Panc1 (cell line): ENCODE measurements around the gene KHSRP. TPM values are rescaled to one million over a fixed set of nuclear protein-coding genes. Genes with fewer than 3 reads are reported as not detected.

Source experiments
- ATAC-seq: fragments of 200-7000 bp; cut with Tn5 transposase; 2 replicates; pipeline ENCODE4 v1.9.1; 2020; ENCODE audit warnings: mild to moderate bottlenecking, moderate library complexity
- BruUV-seq: library from RNA; stranded (reverse); fragments of 400-500 nt; replicated peaks from 2 replicates; lab custom pipeline; 2021; lab: Mats Ljungman, UMichigan
- CTCF ChIA-PET: fragments of 300-600 bp; sonication (Branson Sonifier 250); formaldehyde crosslinking; loops from one replicate; lab custom pipeline; 2022; ENCODE audit warnings: antibody characterized with exemption; lab: Charles Lee
- POLR2A ChIA-PET: fragments of 300-600 bp; sonication (Branson Sonifier 250); formaldehyde crosslinking; loops from one replicate; lab custom pipeline; 2022; ENCODE audit warnings: antibody characterized with exemption; lab: Charles Lee
- DNase-seq: peaks from one replicate; pipeline ENCODE4 v3.0.0-alpha.2; 2010; ENCODE audit warnings: low read depth, low spot score
- H3K27ac ChIP-seq: 2 replicates; pipeline ENCODE4 v1.5.1; 2011; ENCODE audit warnings: mild to moderate bottlenecking, low read length, inconsistent platforms
- H3K27me3 ChIP-seq: fragments of 200-500 bp; sonication (Bioruptor generic); 2 replicates; pipeline ENCODE4 v1.6.0; 2014; ENCODE audit warnings: low read length, inconsistent platforms; ENCODE audit not compliant: control insufficient read depth, insufficient read depth
- H3K36me3 ChIP-seq: fragments of 200-500 bp; sonication (Bioruptor generic); 2 replicates; pipeline ENCODE4 v1.5.1; 2014; ENCODE audit warnings: inconsistent platforms, mild to moderate bottlenecking, low read length, moderate library complexity; ENCODE audit not compliant: control insufficient read depth, insufficient read depth
- H3K4me1 ChIP-seq: 2 replicates; pipeline ENCODE4 v1.5.1; 2011; ENCODE audit warnings: inconsistent platforms, mild to moderate bottlenecking, low read length, moderate library complexity; ENCODE audit not compliant: control insufficient read depth, insufficient read depth
- H3K4me3 ChIP-seq, 2 experiments: 2 replicates each; pipeline ENCODE4 v1.5.1; 2011 to 2012; ENCODE audit warnings: low read depth in 2 of 2, low read length in 2 of 2, mild to moderate bottlenecking in 2 of 2, inconsistent platforms in 1 of 2, moderate library complexity in 1 of 2
- H3K9me3 ChIP-seq: fragments of 200-500 bp; sonication (Bioruptor generic); 2 replicates; pipeline ENCODE4 v1.5.1; 2014; ENCODE audit warnings: low read depth, mild to moderate bottlenecking, inconsistent platforms, low read length, moderate library complexity; ENCODE audit not compliant: control insufficient read depth, insufficient read depth
- POLR2AphosphoS5 ChIP-seq: IDR thresholded peaks from 2 replicates; pipeline ENCODE4 v1.6.1; 2012; ENCODE audit warnings: mild to moderate bottlenecking, low read depth, low read length, moderate library complexity
- REST ChIP-seq, 2 experiments: IDR thresholded peaks; 2 replicates each; pipeline ENCODE4 v1.6.1; 2011 to 2012; ENCODE audit warnings: low read depth in 2 of 2, control low read depth in 1 of 2, low read length in 1 of 2, mild to moderate bottlenecking in 1 of 2, moderate library complexity in 1 of 2; ENCODE audit not compliant: insufficient read depth in 1 of 2
- SIN3A ChIP-seq: IDR thresholded peaks from 2 replicates; pipeline ENCODE4 v1.6.1; 2012; ENCODE audit warnings: low read depth, mild to moderate bottlenecking, low read length, moderate library complexity, borderline replicate concordance; ENCODE audit not compliant: insufficient read depth
- TCF7L2 ChIP-seq: IDR thresholded peaks from 2 replicates; pipeline ENCODE4 v1.6.1; 2011; ENCODE audit warnings: mild to moderate bottlenecking, low read depth, low read length, inconsistent platforms
- in situ Hi-C: cut with HindIII; loops from 2 replicates; pipeline ENCODE4 v1.10.0; 2016; ENCODE audit warnings: low sequenced_read_pairs, low pct_unique_long_range_greater_than_20kb
- intact Hi-C: fragments of 100-400 bp; cut with micrococcal nuclease; formaldehyde crosslinking; loops from one replicate; pipeline ENCODE4 v1.10.0; 2022; ENCODE audit not compliant: unreplicated experiment
- total RNA-seq: library from RNA; stranded (reverse); gene quantifications from one replicate; pipeline ENCODE4 v1.2.1, GENCODE V29; 2021; ENCODE audit not compliant: unreplicated experiment
- TF ChIP-seq, protein P1 (sequence below): fragments of 450-650 bp; IDR thresholded peaks from 2 replicates; pipeline ENCODE4 v1.5.1; 2017; ENCODE audit warnings: mild to moderate bottlenecking

KHSRP gene
- total RNA-seq, 1 experiment from 2014 or later: 333 TPM

- CTCF ChIA-PET: no interaction called here
Observed at GRCh38 chr19:6373813-6374108, 50.9 kb downstream of the KHSRP start.

DNA sequence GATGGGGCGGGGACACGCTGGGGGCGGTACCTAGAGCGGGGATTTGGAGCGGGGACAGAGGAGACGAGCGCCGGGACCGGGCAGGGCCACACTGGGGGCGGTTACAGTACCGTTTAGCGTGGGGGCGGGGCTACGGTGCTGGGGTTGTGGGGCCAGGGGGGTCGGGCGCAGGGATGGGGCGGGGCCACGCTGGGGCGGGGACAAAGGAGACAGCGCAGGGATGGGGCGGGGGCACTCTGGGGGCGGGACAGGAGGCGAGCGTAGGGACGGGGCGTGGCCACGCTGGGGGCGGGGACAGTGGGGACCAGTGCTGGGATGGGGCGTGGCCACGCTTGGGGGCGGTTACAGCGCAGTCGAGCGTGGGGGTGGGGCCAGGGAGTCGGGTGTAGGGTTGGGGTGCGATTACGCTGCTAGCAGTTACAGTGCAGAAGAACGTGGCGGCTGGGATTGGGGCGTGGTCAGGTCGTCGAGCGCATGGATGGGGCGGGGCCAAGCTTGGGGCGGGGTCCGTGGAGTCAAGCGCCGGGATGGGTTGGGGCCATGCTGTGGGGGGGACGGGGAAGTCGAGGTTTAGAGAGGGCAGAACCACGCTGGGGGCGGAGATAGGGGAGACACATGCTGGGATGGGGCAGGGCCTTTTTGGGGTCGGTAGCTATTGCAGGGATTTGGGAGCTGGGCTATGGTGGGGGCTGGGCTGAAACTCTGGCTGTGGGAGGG is 51.4 kb downstream of the KHSRP start:
- H3K27me3 ChIP-seq: no peaks in the 10 kb centered on the region
- in situ Hi-C loops: no loop called here
- ChIA-PET CTCF (interaction anchor here (0.6 kb wide), 1 partner anchor 125 kb away, joined by 5 read pairs; no protein-coding TSS in a partner anchor), POLR2A (interaction anchor here (0.9 kb wide), 1 partner anchor 18 kb away, joined by 6 read pairs; no protein-coding TSS in a partner anchor)
- peak overlapping the region; percentile 79 for H3K27ac ChIP-seq
- DNase-seq (peak; percentile 85), ATAC-seq (peak; percentile 86)
- no TSS peak for BruUV-seq
- H3K9me3 ChIP-seq: no peaks in the 10 kb centered on the region
- H3K4me3 ChIP-seq: peak overlapping the region; percentile 72 to 76
- intact Hi-C loops: no loop called here
- H3K36me3 ChIP-seq: no peaks in the 10 kb centered on the region
- peaks cover 2% of the 10 kb centered on the region for H3K4me1 ChIP-seq
- TF ChIP-seq, protein P1, sequence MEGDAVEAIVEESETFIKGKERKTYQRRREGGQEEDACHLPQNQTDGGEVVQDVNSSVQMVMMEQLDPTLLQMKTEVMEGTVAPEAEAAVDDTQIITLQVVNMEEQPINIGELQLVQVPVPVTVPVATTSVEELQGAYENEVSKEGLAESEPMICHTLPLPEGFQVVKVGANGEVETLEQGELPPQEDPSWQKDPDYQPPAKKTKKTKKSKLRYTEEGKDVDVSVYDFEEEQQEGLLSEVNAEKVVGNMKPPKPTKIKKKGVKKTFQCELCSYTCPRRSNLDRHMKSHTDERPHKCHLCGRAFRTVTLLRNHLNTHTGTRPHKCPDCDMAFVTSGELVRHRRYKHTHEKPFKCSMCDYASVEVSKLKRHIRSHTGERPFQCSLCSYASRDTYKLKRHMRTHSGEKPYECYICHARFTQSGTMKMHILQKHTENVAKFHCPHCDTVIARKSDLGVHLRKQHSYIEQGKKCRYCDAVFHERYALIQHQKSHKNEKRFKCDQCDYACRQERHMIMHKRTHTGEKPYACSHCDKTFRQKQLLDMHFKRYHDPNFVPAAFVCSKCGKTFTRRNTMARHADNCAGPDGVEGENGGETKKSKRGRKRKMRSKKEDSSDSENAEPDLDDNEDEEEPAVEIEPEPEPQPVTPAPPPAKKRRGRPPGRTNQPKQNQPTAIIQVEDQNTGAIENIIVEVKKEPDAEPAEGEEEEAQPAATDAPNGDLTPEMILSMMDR: no peak
- no peak for TF ChIP-seq TCF7L2
- TF ChIP-seq REST (IDR thresholded peaks at IDR 0.05; ENCODE audit: insufficient read depth in 1 of 2, low read depth in 2 of 2, low read length in 1 of 2): no peak
- no peak for TF ChIP-seq SIN3A
- no peak for TF ChIP-seq POLR2AphosphoS5

More at GRCh38 chr19:6373813-6374108, 50.9 kb downstream of the KHSRP start:
- Histone ChIP-seq H3K9me3 (no peaks in the 10 kb centered on the region), H3K36me3 (no peaks in the 10 kb centered on the region), H3K27ac (peak overlapping the region; percentile 74), H3K27me3 (no peaks in the 10 kb centered on the region), H3K4me1 (peaks cover 2% of the 10 kb centered on the region), H3K4me3 (peak overlapping the region; percentile 38 to 53)
- DNase-seq (no peak), ATAC-seq (no peak)
- intact Hi-C loops: no loop called here
- no TSS peak for BruUV-seq
- POLR2A ChIA-PET: no interaction called here
- in situ Hi-C loops: no loop called here
- TF ChIP-seq REST (IDR thresholded peaks at IDR 0.05; ENCODE audit: insufficient read depth in 1 of 2, low read depth in 2 of 2, low read length in 1 of 2) (no peak), POLR2AphosphoS5 (no peak), TCF7L2 (no peak), SIN3A (no peak)
- TF ChIP-seq, protein P1: no peak
